ENCODE results near the gene NEUROD2.

The NEUROD2 gene

DNA sequence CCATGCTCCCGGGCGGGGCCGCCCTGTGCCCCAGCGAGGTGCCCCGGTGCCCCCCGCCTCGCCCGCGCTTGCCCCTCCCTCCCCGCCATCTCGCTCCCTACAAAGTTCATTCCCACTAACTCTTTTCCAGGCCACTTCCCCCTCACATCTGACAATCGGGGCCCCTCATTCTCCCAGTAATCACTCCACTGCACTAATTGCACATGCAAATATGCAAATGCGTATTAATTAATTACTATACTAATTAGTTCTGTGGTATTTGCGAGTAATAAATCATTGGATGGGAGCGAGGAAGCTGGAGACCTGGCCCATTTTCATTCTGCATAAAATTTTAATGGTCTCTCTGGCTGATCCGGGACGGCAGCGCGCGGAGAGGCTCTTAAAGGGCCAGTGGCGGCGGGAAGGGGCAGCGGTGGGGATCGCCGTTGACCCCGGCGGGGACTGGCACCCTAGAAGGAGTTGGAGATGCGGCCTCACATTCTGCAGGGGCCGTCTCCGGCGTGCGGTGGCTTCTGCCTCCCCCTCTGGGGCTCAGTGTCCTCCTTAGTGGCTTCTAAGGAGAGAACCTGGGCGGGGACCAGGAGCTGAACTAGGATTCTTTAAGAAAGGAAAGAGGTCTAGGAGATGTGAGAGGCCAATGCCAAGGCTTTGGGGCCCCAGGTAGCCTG lies 10.7 kb upstream of the NEUROD2 start:
- no peak for DNase-seq (ENCODE audit: low read depth)

DNA sequence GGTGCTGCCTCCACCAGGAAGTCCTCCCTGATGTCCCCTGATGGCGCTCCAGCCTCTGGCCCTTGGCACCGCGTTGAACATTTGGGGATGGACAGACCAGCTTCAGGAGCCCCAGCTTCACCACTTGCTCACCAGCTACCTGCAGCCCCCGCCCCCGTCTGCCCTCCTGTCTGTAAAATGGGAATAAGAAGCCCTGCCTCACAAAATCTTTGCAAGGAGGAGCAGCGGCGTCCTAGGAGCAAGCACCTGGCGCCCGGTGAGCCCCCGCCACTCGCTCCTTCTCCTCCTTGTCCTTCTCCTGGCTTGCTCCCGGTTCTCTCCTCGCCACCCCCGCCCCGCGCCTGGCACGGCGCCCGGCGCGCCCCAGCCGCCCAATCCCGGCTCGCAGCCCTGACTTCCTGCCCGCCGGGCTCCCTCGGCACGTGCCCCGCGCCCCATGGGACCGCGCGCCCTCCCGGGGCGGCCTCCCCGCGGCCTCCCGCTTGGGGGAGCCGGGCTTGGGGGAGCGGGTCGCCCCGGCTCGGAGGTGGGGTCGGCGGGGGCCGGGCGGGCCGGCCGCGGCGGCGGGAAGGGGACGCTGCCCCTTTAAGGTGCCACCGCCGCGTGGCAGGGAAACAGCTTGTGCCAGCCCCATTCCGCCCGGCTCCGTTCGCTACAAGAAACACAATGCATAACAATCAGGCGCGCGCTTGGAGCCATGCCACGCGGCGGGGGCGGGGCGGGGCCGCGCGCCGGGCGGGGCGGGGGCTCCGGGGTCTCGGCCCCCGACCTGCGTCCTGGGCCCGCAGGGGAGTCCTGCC lies 9.9 kb upstream of the NEUROD2 start:
- no peak for DNase-seq (ENCODE audit: low read depth)

DNA sequence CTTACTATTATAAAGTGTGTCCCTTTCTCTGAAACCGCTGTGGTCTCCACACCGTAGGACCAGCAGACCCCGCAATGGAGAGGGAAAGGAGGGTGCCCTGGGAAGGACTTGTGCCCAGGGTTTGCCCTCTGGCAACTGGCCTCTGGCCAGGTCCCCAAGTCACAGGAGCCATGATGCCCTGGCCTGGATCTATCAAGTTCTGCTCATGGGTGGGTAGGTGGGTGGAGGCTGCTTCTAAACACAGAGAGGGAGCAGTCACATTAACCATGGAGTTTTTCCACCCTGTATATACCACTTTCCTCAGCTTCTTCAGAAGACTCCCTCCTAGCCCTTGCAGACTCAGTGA lies 9.4 kb upstream of the NEUROD2 start:
- DNase-seq (ENCODE audit: low read depth) = no peak

DNA sequence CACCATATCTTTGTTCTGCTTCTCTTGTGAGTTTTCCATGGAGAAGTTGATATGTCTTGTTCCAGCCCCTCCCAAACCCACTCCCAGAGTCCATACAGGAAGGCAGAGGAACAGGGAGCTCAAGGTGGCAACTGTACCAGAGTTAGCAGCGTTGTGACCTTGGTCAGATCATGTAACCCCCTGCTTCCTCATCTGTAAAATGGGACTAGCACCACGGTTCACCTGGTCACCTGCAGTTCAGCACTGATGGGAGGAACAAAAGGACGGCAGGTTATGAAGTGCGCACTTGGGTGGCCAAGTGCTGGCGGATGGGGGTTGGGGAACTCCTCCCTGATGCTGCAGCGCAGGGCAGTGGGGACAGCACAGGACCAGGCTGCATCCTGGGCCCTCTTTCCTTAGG lies 7.7 kb upstream of the NEUROD2 start:
- no peak for DNase-seq (ENCODE audit: low read depth)

DNA sequence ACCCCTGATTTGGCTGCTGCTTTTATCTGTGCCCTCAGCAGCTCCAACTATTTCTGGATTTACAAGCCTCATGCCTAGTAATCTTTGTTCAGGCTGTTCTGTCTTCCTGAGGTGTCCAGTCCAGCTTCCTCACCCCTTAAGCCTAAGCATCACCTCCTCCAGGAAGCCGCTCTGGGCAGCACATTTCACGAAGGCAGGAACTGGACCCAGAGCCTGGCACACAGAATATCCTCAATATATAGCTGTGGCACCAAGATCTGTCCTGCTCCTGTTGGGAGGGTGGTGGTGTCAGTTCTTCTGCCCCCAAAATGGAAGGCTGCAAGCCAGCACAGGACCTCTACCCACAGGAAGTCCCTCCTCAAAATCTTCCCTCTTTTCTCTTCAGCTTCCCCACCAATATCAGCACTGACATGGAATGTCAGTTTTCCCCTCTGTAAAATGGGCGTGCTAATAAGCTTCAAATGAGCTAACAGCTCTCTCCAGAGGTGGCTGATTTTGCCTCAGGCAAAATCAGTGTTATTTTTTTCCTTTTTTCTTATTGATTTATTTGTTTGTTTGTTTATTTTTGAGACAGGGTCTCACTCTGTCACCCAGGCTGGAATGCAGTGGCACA lies 6.9 kb upstream of the NEUROD2 start:
- no peak for DNase-seq (ENCODE audit: low read depth)

DNA sequence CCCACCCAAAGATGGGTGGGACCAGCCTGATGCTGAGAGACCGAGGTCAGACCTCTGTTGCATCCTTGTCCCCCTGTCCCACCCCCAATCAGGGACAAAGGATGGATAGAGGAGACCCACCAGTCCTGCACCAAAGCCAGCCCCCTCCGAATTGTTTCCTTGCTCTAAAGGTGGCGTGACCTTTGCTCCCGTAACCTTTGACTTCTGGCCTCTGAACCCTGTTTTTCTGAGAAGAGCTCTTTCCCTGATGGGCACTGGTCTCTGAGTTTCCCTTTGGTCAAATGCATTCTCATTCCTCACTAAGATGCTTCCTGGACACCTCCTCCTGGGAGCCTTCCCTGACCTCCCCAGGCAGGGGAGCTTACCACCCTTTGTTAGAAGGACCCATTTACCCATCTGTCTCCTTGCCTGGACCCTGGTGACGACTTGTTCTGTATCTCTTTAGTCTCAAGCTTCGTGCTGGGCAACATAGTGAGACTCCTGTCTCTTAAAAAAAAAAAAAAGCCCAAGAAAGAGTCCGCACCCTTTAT lies 5.3 kb upstream of the NEUROD2 start:
- DNase-seq (ENCODE audit: low read depth) = no peak

DNA sequence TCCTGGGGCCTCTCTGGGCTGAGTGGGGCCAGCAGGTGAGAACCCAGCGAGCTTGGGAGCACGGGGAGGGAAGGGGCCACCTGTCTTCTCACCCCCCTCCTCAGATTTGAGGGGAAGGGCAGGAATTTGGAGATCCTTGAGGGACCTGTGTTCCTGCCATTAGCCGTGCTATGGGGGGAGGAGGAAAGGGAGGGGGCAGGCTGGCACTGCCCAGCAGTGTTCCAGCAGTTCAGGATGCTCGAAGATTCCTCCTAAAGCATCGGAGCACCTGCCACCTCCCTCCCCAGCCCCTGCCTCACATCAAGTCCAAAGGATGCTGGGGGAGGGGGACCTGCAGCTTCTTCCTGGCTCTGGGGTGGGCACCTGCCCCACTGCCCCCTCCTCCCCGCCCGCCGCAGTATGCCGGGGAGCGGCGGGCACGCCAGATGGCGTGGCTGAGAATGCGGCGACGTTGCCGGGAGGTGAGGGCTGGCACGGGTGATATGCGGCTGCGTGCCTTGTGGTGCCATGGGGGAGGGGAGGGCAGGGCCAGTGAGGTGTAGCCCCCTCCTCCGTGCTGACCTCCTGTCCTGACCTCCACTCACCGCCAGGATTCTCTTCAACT lies 4.7 kb upstream of the NEUROD2 start:
- DNase-seq (ENCODE audit: low read depth) = no peak

DNA sequence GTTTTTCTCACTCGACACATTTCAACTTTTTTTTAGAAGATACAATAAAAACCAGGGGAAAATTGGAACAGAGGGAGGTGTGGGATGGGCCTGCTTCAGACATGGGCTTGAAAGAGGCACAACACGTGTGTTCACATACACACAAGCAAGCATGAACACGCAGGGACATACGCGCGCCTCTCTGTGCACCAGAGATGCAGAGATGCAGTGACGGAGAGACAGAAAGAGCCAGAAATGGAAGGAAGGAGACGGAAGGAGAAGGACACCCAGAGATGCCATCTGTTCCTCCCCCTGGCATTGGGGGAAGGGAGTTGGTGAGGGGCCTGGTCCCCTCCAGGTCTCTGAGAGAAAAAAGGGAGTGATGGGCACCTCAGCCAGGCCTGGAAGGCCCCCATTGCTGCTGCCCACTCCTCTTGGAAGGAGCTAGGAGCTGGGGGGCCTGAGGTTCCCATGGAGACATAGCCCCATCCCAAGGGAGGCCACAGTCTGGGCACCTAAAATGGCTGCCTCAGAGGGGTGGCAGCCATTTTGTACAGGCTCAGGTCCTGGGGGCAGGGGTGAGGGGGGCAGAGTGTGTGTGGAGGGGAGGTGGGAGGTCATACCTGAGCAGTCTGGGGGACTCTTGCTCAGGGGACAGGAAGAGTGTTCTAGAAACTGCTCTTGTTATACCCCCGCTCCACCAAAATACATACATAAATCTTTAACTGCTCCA lies 3.8 kb upstream of the NEUROD2 start:
- no peak for DNase-seq (ENCODE audit: low read depth)

DNA sequence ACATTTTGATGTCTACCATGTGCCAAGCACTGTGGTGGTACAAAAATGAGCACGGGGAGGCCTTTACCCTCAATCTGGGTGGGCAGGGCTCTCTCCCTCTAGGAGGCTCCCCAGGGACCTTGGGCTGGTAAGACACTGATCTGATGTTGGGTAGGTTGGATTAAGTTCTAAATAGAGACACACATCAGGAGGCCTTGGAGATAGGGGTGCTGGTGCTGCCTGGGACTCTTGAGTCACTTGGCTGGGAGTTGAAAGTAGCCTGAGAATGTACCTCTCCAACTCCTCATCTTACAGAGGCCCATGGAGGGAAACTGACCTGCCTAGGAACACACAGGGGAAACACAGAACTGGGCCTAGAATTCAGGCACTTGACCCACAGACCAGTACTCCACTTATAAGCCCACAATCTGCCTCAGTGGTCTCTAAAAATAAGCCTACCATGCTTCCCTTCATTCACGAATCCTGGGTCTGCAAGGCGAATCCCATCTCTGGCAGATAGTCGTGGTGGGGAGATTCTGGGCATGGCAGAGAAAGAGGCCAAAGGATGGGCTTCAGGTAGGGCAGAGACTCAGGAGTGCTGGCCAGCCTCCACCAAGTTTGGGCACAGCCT lies 1.8 kb upstream of the NEUROD2 start:
- no peak for DNase-seq (ENCODE audit: low read depth)

DNA sequence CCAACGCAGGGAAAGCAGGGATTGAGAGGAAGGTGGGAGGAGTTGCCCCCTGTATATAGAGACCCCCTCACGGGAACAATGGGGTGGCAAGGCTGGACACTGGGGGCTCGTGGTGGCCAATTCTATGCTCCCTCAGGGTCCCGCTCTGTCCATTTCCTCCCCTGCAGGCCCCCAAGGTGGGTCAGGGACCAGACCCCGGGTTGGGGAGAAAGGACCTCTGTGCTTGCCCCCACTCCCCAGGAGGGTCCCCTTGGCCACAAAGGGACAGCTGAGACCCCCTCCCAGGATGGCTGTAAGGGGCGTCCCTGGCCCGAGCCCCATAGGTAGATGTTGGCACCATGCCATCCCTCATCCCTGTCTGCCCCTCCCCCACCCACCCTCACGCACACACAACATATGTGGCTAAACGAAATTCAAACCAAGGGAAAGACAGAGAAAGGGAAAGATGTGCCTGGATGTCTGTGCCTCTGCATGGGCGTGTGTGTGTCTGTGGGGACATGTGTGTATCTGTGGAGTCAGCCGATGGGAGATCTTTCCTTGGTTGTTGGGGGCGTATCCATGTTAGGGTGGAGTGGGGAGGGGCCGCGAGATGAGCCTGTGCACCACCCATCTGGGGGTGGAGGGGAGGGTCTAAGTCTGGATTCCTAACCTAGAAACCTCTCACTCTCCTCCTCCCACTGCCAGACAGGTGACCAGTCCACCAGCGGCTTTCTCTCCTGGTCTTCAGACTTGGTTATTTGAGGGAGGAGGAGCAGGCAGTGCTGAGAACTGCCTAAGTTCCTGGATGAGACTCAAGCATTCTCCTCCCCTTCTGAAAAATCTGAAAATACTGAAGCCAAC lies 642 bp upstream of the NEUROD2 start:
- DNase-seq (ENCODE audit: low read depth) = no peak

DNA sequence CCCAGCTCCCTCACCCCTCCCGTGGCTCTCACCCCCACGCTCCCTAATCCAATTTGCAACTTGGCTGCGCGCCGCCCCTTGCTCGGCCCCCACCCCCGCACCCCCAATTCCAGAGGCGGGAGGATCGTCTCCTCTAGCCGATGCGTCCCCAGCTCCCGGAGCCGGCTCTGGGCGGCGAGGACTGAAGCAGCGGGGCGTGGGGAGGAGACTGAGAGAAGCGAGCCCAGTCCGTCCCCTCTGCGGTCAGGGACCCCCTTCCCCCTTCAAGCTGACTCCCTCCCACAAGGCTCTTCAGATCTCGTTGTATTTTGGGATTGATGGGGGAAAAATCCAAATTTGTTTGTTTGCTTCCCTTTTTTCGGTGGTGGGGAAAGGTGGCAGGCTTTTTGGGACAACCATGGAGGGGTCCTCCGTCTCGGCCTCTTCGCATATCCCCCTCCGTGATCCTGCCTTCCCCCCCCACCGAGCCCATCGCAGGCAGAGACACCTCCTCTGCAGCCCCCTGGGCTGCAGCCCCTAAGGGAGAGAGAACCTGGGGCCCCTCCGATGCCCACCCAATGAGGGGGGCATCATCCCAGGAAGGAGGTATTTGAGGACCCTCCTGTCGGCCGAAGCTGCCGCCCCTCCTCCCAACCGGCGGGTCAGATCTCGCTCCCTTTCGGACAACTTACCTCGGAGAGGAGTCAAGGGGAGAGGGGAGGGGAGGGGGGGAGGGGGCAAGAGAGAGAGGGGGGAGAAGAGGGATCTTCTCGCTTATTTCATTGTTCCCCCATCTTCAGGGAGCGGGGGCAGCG lies 466 bp downstream of the NEUROD2 start:
- no peak for DNase-seq (ENCODE audit: low read depth)

DNA sequence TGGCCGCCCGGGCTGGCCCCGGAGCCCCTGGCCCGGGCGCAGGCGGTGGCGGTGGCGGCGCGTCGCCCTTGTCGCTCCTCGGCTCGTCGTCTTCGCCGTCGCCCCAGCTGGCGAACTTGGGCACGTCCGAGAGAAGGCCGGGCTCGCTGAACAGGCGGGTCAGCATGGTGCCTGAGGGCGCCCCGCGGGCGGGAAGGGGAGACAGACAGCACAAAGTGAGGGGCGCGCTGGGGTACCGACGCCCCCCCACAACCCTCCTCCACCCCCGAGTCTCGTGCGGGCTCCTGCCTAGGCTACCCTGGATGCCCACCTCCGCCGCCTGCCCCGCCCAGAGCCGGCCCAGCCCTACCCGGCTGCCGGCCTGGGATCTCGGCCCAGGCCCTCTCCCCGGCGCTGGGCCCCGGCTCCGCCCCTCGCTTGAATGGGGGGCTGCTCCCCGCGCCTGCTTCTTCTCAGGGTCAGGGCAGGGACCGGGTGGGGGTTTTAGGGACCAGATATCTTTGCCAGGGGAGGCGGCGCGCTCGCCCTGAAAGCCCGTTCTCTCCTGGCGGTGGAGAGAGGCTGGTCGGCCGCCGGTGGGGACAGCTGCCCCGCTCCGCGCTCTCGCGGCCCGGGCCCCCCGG lies 1.2 kb downstream of the NEUROD2 start:
- no peak for DNase-seq (ENCODE audit: low read depth)

DNA sequence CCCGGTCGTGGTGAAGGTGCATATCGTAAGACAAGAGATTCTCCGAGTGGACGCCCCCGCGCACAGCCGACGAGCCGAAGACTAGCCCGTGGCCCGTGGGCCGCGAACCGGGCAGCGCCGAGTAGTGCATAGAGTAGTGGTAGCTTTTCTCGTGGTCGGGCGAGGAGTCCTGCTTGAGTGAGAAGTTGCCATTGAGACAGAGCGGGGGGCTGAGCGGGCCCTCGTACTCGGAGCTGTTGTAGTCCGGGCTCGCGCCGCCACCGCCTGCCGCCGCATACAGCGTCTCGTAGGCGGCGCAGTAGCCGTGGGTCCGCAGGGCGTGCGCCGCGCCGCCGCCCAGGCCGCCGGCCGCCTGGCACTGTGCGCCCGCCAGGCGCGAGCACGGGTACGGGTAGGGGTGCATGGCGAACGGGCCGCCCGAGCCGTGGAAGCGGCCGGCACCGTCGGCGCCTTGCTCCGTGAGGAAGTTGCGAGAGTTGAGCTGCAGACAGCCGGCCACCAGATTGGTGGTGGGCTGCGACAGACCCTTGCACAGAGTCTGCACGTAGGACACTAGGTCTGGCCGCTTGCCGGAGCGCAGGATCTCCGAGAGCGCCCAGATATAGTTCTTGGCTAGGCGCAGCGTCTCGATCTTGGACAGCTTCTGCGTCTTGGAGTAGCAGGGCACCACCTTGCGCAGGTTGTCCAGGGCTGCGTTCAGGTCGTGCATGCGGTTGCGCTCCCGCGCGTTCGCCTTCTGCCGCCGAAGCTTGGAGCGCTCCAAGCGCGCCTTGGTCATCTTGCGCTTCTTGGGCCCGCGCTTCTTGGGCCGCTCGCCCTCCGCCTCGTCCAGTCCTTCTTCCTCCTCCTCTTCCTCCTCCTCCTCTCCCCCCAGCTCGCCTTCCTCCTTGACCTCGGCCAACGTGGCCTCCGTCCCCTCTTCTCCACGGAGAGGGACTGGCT lies 2.0 kb downstream of the NEUROD2 start:
- no peak for DNase-seq (ENCODE audit: low read depth)

DNA sequence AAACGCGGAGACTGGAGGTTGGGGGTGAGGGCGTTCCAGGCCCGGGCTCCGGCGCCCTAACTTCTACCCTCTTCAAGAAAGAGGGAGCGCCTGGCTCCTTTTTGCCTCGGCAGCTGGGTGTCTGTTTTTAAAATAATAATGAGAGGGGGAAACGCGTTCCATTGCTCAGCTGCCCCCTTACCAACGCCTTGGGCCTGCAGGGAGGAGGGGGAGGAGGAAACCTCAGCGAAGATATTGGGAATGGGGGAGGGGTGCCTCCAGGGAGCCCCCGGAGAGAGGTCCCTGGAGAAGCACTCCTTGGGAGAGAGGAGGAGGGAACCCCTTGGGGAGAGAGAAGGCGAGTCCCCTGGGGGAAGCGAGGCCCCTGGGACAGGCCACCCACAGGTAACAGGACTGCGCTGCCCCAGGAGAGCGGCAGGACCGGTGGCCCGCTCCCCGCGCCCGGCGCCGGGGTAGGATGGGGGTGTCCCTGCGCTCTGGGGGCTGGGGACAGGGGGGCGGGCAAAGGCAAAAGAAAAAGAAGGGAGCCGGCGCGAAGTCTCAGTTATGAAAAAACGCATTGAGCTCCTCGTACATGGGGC lies 2.7 kb downstream of the NEUROD2 start:
- DNase-seq (ENCODE audit: low read depth) = no peak

DNA sequence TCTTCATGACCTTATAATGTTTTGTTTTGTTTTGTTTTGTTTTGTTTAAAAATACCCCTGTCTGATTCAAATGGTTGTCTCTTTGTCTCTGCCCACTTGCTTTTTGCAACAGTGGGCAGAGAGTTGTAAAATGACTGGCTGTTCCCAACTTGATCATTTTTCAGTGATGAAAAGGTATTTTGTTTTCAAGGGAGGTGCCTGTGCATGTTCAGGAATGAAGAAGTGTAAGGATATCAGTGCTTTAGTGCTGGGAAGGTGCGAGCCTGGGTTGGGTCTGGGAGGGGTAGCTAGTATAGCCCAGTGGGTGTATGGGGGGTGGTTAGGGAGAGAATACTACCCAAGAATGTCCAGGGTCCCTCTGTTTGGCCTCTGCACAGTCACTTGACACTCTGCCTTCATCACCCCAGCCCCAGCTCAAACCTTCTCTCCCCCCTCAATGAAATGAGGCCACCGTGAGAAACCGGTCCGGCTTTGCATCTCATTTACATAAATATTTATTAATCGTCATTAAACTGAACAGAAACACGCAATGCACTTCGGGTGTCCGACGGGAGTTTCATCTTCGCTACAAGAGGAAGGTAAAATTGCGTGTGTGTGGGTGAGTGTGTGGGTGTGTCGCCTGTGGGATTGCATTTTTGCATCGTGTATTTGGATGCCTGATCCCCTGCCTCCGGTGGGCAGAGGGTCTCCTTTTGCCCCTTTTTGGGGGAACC lies 4.3 kb downstream of the NEUROD2 start:
- DNase-seq (ENCODE audit: low read depth) = no peak

DNA sequence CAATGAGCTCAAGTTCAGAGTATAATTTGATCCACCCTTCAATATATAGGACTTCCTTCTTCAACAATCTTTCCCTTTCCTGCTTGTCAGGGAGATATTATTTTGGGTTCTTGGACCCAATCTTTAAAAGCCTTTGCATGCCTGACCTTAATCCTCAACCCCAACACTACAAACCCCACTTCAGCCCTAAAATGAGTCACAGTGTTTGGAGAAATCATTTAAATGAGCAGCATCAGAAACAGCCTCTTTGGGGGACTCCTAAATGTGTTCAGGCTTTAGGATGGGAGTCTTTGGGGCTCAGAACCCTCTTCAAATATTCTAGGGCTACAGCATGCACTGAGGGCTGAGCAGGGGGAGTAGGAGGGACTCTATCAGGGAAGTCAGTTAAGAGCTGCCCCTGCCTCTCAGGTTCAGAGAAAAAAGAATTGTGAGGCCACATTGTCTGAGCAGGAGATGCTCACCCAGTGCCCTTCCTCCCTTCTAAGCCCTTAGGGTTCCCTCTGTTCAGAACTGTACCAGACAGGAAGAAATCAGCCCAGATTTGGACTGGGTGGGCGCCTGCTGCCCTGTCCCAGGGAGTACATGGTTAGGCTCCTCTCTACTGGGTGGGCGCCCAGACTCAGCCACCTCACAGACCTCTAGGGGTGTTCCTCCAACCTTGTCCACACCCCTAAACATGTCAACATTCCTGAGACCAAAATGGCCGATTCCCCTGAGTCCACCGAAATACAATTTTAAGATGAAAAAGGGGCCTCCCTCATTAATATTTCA lies 5.0 kb downstream of the NEUROD2 start:
- no peak for DNase-seq (ENCODE audit: low read depth)

Data from non-pigmented ciliary epithelial cell (primary cell).